Stimulated activated CD4-positive, alpha-beta T cell treated with anti-CD3 and anti-CD28 coated beads, Interleukin-15, amount 100 ng/mL, for 1 hour (primary cell): Measurements from ENCODE around the gene PTGIR.

ENCODE experiments used
- DNase-seq, 2 donors: peaks; one replicate each; pipeline ENCODE4 v3.0.0-alpha.2; 2020; ENCODE audit warnings: low read depth in 1 of 2, low spot score in 1 of 2

PTGIR gene

DNA sequence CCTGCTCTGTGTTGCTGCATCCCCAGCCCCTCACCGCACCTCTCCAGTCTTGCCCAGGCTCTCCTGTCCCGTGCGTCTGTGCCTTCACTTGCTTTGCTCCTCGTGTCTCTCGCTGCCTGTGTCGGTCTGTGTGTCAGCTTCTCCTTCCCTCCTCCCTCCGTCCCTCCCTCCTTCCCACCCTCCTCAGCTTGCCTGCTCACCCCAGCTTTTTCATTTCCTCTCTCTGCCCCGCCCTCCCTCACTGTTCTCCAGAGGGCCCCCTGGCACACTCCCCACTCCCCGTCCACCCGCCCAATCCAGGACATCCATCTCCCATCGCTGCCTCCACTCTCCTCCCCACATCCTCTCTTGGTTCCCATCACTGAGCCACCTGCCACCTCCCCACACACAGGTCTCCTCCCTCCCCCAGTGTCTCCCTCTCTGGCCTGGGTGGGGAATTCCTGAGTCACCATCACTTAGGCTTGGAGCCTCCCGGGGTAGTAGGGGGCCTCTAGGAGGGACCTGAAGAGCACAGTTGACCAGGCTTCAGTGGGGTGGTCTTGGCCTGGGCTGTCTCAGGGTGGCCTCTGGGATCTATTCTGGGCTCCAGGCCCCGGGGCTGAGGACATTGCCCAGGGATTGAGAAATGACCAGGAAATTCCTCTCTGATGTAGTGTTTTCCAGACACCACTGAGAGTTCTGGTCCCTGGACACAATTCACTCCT, at the start of gene PTGIR:
PTGIR (minus strand) TSS at position 132 of the 704 bp plus-strand sequence. CDS start 864 bp downstream, outside the sequence.
- DNase-seq: no peak

- DNase-seq: no peak
These were observed 45.9 kb upstream of the PTGIR start for GRCh38 chr19:46670813-46671212.

GRCh38 chr19:46668662-46669061, 43.8 kb upstream of the PTGIR start:
- DNase-seq: no peak

GRCh38 chr19:46665072-46665471, 40.2 kb upstream of the PTGIR start:
- DNase-seq: no peak

DNA sequence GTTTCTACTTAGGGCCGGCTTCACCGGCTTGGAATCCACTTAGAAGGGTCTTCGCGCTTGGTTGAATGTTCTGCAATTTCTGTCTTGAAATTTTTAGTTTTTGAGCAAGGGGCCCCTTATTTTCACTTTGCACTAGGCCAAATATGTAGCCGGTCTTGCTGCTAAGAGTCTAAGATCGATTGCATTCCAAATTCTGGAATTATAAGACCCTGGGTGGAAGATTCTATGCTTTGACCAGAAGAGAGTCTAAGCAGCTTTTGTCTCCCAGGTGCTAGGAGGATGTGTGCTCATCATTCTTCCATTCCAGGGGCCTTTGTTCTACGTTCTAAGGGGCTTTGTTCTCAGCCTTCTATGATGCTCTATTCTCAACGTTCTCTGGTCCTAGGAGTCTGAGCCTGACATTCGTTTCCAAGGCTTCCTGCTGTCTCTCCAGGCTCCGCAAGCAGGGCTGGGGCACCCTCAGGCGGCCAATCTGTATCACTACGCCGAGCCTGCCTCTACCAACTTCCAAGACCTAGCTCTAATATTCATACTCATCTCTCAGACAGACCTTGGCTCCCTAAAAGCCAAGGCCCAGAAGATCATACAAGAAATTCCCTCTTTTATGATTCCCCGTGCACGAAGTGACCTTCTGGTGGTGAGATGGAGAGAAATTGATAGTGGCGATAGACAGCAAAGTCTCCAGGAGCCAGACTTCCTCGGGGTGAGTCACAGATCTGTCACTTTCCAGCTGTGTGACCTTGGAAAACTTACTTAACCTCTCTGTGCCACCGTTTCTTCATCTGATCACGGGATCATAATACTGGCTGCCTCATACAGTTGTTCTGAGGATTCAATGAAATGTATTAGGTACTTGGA, 37.1 kb upstream of the PTGIR start:
- peak; percentile 50 to 55 for DNase-seq

DNA sequence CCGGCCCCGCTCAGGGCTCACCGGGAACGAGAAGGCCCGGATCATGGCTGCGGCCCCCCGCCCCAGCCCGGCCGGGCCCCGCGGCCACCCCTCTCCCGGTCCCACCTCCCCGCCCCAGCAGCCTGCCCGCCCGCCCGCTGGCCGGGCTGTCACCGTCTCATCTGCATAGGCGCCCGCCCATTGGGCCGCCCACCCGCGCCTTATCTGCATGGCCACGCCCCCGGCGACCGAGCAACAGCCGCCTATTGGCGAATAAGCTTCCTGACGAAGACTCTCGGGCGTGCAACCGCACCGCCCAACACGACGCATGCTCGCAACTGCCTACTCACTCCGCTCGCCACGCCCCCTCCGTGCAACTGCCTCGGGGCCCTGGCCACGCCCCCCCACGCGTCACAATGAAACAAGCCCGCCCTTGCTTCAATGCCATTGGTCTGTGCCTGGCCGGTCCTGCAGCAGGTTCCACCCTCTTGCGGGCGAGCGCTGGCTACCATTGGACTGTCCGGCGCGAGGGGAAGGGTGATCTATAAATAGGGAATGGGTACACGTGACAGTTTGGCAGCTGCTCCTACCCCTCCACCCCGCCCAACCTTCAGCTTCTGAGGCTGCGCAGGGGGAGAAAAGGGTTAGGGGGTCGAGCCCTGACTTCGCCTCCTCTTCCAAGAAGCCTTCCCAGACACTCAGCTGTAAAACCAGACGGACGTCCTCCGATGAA, 36.3 kb upstream of the PTGIR start, which contains the start of gene DACT3:
DACT3 (minus strand) TSS at position 163 of the 712 bp plus-strand sequence; CDS start at position 45, 118 bp downstream.
- peak; percentile 99 to 100 for DNase-seq

DNA sequence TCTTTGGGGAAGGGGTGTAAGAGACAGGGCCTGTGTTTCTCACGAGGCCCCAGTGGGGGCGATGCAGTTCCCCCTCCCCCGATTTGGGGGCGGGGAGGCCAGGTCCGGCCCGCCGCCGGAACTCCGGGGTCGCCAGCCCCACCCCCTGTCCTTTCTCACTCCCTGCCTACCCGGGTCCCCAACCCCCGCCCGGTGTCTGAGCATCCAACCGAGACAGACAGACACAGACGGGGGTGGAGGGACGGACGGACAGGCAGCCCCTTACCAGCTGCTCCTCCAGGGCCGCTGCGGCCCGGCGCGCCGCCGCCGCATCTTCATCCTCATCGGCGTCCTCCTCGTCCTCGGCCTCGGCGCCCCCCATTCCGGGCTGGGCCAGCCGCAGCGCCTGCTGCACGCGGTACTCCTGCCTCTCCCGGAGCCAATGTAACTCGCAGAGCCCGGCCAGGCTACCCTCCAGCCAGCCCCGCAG, 35.7 kb upstream of the PTGIR start:
- no peak for DNase-seq

DNA sequence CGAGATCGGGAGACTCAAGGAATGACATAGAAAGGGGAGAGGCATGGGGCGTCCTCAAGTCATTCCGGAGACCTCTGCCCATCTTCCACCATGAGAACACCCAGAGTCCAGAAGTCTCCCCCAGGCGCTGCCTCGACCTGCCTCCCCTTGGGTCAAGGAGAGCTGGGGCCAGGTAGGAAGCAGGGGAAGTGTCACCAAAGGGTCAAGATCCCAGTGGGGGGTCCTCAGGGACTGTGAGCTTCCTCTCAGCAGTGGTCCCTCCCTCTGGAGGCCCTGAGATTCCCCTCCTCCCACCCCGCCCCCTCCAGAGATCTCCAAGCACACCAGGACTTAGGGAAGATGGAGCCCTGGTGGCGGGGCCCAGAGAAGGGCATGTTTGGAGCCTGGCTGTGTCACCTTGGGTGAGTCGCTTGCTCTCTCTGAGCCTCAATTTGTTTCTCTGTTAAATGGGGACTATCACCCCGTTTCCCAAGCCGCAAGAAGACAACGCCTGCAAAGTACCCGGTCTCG, 35.2 kb upstream of the PTGIR start:
- no peak for DNase-seq

DNA sequence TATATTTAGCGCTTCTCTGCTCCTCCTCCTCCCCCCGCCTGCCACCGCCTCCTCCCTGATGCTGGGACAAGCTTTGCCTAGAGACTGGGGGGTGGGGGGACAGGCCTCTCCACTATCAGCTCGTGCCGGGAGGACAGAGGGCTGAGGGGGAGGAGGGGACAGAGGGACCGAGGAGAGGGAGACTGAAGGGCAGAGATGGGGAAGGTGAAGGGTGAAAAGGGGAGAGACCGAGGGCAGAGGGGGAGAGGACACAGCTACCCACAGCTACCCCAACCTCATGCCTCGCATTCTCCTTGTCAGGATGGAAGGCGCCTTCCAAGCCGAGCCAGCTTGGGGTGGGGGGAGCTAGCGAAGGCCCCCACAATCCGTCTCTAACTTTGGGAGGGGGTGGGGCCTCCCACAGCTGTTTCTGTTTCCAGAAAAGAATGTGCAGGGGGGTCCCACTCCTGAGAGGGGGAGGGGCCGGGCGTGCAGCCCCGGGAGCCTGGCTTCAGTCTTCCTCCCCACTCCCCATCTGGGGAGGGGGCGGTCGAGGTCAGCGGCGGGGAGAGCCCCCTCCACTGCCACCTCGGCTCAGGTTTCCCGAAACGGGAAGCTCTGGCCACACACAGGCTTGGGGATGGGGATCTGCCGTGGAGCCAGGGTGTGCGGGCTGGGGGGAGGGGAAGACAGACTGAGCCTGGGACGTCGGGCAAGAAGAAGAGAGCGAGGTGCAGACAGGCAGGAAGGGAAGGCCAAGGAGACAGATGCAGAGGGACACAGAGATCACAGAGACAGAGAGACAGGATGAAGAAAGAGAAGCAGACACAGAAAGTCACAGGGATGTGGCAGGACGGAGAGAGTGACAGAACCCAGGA, 34.5 kb upstream of the PTGIR start:
- no peak for DNase-seq

- DNase-seq: no peak
These were observed 31.7 kb upstream of the PTGIR start for GRCh38 chr19:46656541-46656940.

DNA sequence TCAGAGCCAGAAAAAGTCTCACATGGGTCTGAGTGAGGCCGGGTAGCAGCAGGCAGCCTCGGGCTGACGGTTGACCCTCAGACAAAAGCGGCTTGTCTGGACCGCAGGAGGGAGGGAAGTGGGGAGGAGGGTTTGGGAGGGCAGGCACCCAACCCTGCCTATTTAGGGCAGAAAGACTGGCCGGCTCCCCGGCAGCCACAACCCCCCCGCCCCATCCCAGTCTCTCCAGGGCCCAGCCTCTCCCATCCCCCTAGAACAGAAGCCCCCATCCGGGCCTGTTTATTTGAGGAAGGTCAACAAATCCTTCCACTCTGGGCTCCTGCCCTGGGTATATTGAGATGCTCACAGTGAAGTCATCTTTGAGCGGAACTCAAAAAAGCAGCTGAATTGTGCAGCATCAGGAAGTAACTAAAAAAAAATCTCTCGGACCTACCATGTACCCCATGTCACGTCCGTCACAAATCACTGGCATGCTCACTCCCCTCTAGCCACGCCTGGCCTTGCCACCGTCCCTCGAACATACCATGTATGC, 29.8 kb upstream of the PTGIR start:
- DNase-seq: no peak

GRCh38 chr19:46650445-46650844, 25.6 kb upstream of the PTGIR start:
- DNase-seq: no peak

- no peak for DNase-seq
These were observed 24.4 kb upstream of the PTGIR start for GRCh38 chr19:46648961-46649960.

- DNase-seq: no peak
These were observed 23.4 kb upstream of the PTGIR start for GRCh38 chr19:46648060-46648960.

- DNase-seq: no peak
These were observed 21.5 kb upstream of the PTGIR start for GRCh38 chr19:46646402-46646801.

- no peak for DNase-seq
These were observed 19.8 kb upstream of the PTGIR start for GRCh38 chr19:46644720-46645119.

- no peak for DNase-seq
These were observed 15.8 kb upstream of the PTGIR start for GRCh38 chr19:46640656-46641055.
